IMR-90 (cell line): ENCODE data around the gene PSORS1C2. TPM values are rescaled to one million over a fixed set of nuclear protein-coding genes. Genes with fewer than 3 reads are reported as not detected.

Source experiments
- ATAC-seq: fragments of 200-7000 bp; cut with Tn5 transposase; 2 replicates; pipeline ENCODE4 v1.9.1; 2020; ENCODE audit warnings: low read depth, mild to moderate bottlenecking, moderate library complexity
- BruUV-seq: library from RNA; stranded (reverse); fragments of 400-500 nt; replicated peaks from 2 replicates; lab custom pipeline; 2021; lab: Mats Ljungman, UMichigan
- CTCF ChIA-PET: fragments of 300-600 bp; formaldehyde crosslinking; extraction: SDS; loops from one replicate; lab custom pipeline; 2021; ENCODE audit warnings: antibody characterized with exemption; lab: Yijun Ruan, JAX
- POLR2A ChIA-PET: fragments of 300-600 bp; sonication (Branson Sonifier 250); formaldehyde crosslinking; loops from one replicate; lab custom pipeline; 2022; ENCODE audit warnings: antibody characterized with exemption; ENCODE audit not compliant: unreplicated experiment; lab: Charles Lee
- DNase-seq: peaks from one replicate; pipeline ENCODE4 v3.0.0; 2013
- H2AFZ ChIP-seq: replicated peaks from 2 replicates; pipeline ENCODE3; 2013; ENCODE audit warnings: low read length, mild to moderate bottlenecking; ENCODE audit not compliant: poor library complexity
- H2AK5ac ChIP-seq: 2 replicates; pipeline ENCODE4 v1.6.1; 2013; ENCODE audit warnings: low read depth, low read length, inconsistent platforms
- H2AK9ac ChIP-seq: replicated peaks from 2 replicates; pipeline ENCODE3; 2013; ENCODE audit warnings: mild to moderate bottlenecking, low read depth, low read length, moderate library complexity; ENCODE audit not compliant: poor library complexity
- H2BK120ac ChIP-seq: 2 replicates; pipeline ENCODE4 v1.6.1; 2013; ENCODE audit warnings: low read depth, low read length, inconsistent platforms
- H2BK15ac ChIP-seq: 3 replicates; pipeline ENCODE4 v1.6.1; 2013; ENCODE audit warnings: low read depth, low read length, inconsistent platforms
- H2BK20ac ChIP-seq: 2 replicates; pipeline ENCODE4 v1.6.1; 2013; ENCODE audit warnings: low read depth, mild to moderate bottlenecking, inconsistent platforms, low read length, moderate library complexity
- H2BK5ac ChIP-seq: 2 replicates; pipeline ENCODE4 v1.6.1; 2013; ENCODE audit warnings: mild to moderate bottlenecking, low read depth, low read length, inconsistent platforms; ENCODE audit not compliant: poor library complexity, severe bottlenecking
- H3K14ac ChIP-seq: replicated peaks from 2 replicates; pipeline ENCODE4 v1.6.1; 2013; ENCODE audit warnings: low read depth, low read length, inconsistent platforms
- H3K18ac ChIP-seq: 2 replicates; pipeline ENCODE4 v1.6.1; 2013; ENCODE audit warnings: low read depth, low read length, control low read depth
- H3K23ac ChIP-seq: 2 replicates; pipeline ENCODE4 v1.6.1; 2013; ENCODE audit warnings: low read depth, low read length, inconsistent platforms
- H3K27ac ChIP-seq: 2 replicates; pipeline ENCODE4 v1.5.1; 2013; ENCODE audit warnings: mild to moderate bottlenecking, control low read depth, low read length; ENCODE audit not compliant: insufficient read depth
- H3K27me3 ChIP-seq: 2 replicates; pipeline ENCODE4 v1.6.1; 2013; ENCODE audit warnings: low read length; ENCODE audit not compliant: control insufficient read depth, insufficient read depth
- H3K36me3 ChIP-seq: 2 replicates; pipeline ENCODE4 v1.6.1; 2013; ENCODE audit warnings: low read length, mixed read lengths; ENCODE audit not compliant: control insufficient read depth, insufficient read depth
- H3K4ac ChIP-seq: 2 replicates; pipeline ENCODE4 v1.6.1; 2013; ENCODE audit warnings: low read depth, low read length, inconsistent platforms
- H3K4me1 ChIP-seq: 2 replicates; pipeline ENCODE4 v1.6.1; 2013; ENCODE audit warnings: low read length, mixed read lengths; ENCODE audit not compliant: control insufficient read depth, insufficient read depth
- H3K4me2 ChIP-seq: 2 replicates; pipeline ENCODE4 v1.6.1; 2013; ENCODE audit warnings: low read depth, mild to moderate bottlenecking, control low read depth, low read length, moderate library complexity
- H3K4me3 ChIP-seq: 2 replicates; pipeline ENCODE4 v1.5.1; 2013; ENCODE audit warnings: low read depth, mild to moderate bottlenecking, control low read depth, low read length, moderate library complexity; ENCODE audit not compliant: insufficient read depth
- H3K56ac ChIP-seq: 2 replicates; pipeline ENCODE4 v1.6.1; 2013; ENCODE audit warnings: low read length, inconsistent platforms; ENCODE audit not compliant: insufficient read depth; ENCODE audit errors: extremely low read depth
- H3K79me1 ChIP-seq, 2 experiments: 2 replicates each; pipeline ENCODE4 v1.6.1; 2013; ENCODE audit warnings: low read length in 2 of 2, inconsistent platforms in 1 of 2, low read depth in 1 of 2
- H3K9ac ChIP-seq: 2 replicates; pipeline ENCODE4 v1.6.1; 2013; ENCODE audit warnings: low read depth, low read length, control low read depth
- H3K9me1 ChIP-seq: 2 replicates; pipeline ENCODE4 v1.6.1; 2013; ENCODE audit warnings: low read length, inconsistent platforms; ENCODE audit not compliant: insufficient read depth
- H3K9me3 ChIP-seq: 2 replicates; pipeline ENCODE4 v1.6.1; 2013; ENCODE audit warnings: low read length; ENCODE audit not compliant: control insufficient read depth, insufficient read depth
- H4K20me1 ChIP-seq: 2 replicates; pipeline ENCODE4 v1.6.1; 2013; ENCODE audit warnings: low read length, inconsistent platforms; ENCODE audit not compliant: insufficient read depth
- H4K5ac ChIP-seq: 2 replicates; pipeline ENCODE4 v1.6.1; 2013; ENCODE audit warnings: mild to moderate bottlenecking, low read depth, low read length, control low read depth
- H4K8ac ChIP-seq, 2 experiments: 2 replicates each; pipeline ENCODE4 v1.6.1; 2013; ENCODE audit warnings: low read depth in 2 of 2, low read length in 2 of 2, control low read depth in 1 of 2, inconsistent platforms in 1 of 2
- H4K91ac ChIP-seq: 2 replicates; pipeline ENCODE4 v1.6.1; 2013; ENCODE audit warnings: low read depth, low read length, inconsistent platforms; ENCODE audit not compliant: insufficient read depth
- CHD1 ChIP-seq: IDR thresholded peaks from 2 replicates; pipeline ENCODE4 v1.6.1; 2012; ENCODE audit warnings: low read depth, low read length, improper control_type of control experiment
- FOS ChIP-seq: fragments of 150-350 bp; IDR thresholded peaks from 2 replicates; pipeline ENCODE4 v1.6.1; 2016; ENCODE audit warnings: low read depth, low read length
- MAFK ChIP-seq: IDR thresholded peaks from 2 replicates; pipeline ENCODE4 v1.6.1; 2012; ENCODE audit warnings: low read depth, low read length, improper control_type of control experiment
- SMC3 ChIP-seq: fragments of 150-350 bp; IDR thresholded peaks from 2 replicates; pipeline ENCODE4 v1.6.1; 2016; ENCODE audit warnings: low read depth, mild to moderate bottlenecking, antibody characterized with exemption, low read length, moderate library complexity
- WGBS, 2 experiments: methylation state at CpG; one replicate each; pipeline versions ENCODE4 v1.1.5 to v1.1.7; 2013; ENCODE audit warnings: missing lambda C conversion rate in 2 of 2; ENCODE audit not compliant: insufficient read length in 1 of 2; ENCODE audit errors: extremely low coverage in 2 of 2; 5-methylcytosine and 5-hydroxymethylcytosine counted together
- dilution Hi-C: fragments of 300-500 bp; cut with HindIII; formaldehyde crosslinking; loops from one replicate; pipeline ENCODE4 v1.14.3; 2018; ENCODE audit warnings: low sequenced_read_pairs; ENCODE audit not compliant: unreplicated experiment
- in situ Hi-C: fragments of 300-500 bp; cut with MboI; formaldehyde crosslinking; loops from 3 replicates; pipeline ENCODE4 v1.14.3; 2019; ENCODE audit warnings: low sequenced_read_pairs, inconsistent platforms, mixed read lengths
- intact Hi-C: fragments of 100-400 bp; cut with micrococcal nuclease; formaldehyde crosslinking; loops from 2 replicates; pipeline ENCODE4 v1.10.0; 2022
- polyA plus RNA-seq, 3 experiments: library from polyadenylated mRNA; depleted of rRNA; stranded (reverse); fragments of >200 nt; gene quantifications; 2 replicates each; pipeline ENCODE4 v1.2.3, GENCODE V29; 2012; ENCODE audit warnings: low replicate concordance in 1 of 3
- total RNA-seq: library from RNA; depleted of rRNA; stranded (reverse); fragments of >200 nt; gene quantifications from 2 replicates; pipeline ENCODE4 v1.2.3, GENCODE V29; 2012
- TF ChIP-seq, protein P1 (sequence below): fragments of 150-350 bp; IDR thresholded peaks from 2 replicates; pipeline ENCODE4 v1.6.1; 2017; ENCODE audit warnings: mild to moderate bottlenecking, antibody characterized with exemption, low read length, low read depth
- TF ChIP-seq, protein P2 (sequence below): fragments of 150-350 bp; IDR thresholded peaks from 2 replicates; pipeline ENCODE4 v1.6.1; 2016; ENCODE audit warnings: low read depth, mild to moderate bottlenecking, low read length, moderate library complexity, borderline replicate concordance

PSORS1C2 gene
- total and polyA plus RNA-seq, 2 of the 4 experiments (the other 2 are of a cell fraction) = not detected

DNA sequence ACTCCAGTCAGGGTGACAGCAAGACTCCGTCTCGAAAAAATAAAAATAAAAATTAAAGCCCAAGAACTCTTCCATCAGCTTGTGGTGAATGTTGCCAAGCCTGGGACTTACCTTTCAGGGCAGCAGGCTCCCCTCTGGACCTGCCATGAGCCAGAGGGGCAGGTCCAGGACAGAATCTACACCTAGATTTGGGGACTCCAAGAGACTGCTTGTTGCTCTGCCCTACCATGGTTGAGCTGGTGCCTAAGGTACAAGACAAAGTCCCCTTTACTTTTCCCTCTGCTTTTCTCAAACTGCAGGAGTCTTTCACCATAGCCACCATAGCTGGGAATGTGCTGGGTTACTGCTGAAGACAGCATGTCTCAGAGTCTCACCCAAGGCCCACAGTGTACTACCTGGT is 35.7 kb downstream of the PSORS1C2 start:
- ChIA-PET POLR2A (no interaction called here), CTCF (interaction anchor here (0.6 to 1.3 kb wide), 2 partner anchors 16 to 22 kb away, joined by 3 to 5 read pairs; no protein-coding TSS in a partner anchor)
- Histone ChIP-seq H3K27me3 (peaks cover 14% of the 10 kb centered on the region), H4K20me1 (no peaks in the 10 kb centered on the region), H2BK20ac (no peak overlapping the region), H3K9ac (no peak overlapping the region), H4K5ac (no peak overlapping the region), H2AFZ (no peak overlapping the region), H3K79me1 (no peaks in the 10 kb centered on the region), H3K4me3 (no peak overlapping the region), H3K9me1 (no peaks in the 10 kb centered on the region; the same call in 1 of the 2 replicates), H3K18ac (no peak overlapping the region), H2BK15ac (no peak overlapping the region), H3K4me2 (no peak overlapping the region), H3K27ac (no peak overlapping the region), H4K91ac (no peak overlapping the region), H2AK5ac (no peak overlapping the region), H3K9me3 (no peaks in the 10 kb centered on the region), H2AK9ac (no peak overlapping the region), H4K8ac (no peak overlapping the region), H3K4ac (no peak overlapping the region), H2BK120ac (no peak overlapping the region), H3K14ac (no peak overlapping the region), H3K36me3 (no peaks in the 10 kb centered on the region), H3K56ac (no peak overlapping the region), H3K23ac (no peak overlapping the region), H3K4me1 (no peaks in the 10 kb centered on the region), H2BK5ac (no peak overlapping the region)
- ATAC-seq (no peak), DNase-seq (no peak)
- WGBS, 2 experiments = no CpG with 5 or more reads among the region's 2 CpGs
- in situ Hi-C loops (no loop called here), dilution Hi-C loops (no loop called here), intact Hi-C loops (no loop called here)
- no TSS peak for BruUV-seq
- no peak for TF ChIP-seq SMC3
- TF ChIP-seq, protein P1, sequence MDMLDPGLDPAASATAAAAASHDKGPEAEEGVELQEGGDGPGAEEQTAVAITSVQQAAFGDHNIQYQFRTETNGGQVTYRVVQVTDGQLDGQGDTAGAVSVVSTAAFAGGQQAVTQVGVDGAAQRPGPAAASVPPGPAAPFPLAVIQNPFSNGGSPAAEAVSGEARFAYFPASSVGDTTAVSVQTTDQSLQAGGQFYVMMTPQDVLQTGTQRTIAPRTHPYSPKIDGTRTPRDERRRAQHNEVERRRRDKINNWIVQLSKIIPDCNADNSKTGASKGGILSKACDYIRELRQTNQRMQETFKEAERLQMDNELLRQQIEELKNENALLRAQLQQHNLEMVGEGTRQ = no peak
- TF ChIP-seq MAFK = no peak
- no peak for TF ChIP-seq FOS
- TF ChIP-seq CHD1 = no peak
- TF ChIP-seq, protein P2, sequence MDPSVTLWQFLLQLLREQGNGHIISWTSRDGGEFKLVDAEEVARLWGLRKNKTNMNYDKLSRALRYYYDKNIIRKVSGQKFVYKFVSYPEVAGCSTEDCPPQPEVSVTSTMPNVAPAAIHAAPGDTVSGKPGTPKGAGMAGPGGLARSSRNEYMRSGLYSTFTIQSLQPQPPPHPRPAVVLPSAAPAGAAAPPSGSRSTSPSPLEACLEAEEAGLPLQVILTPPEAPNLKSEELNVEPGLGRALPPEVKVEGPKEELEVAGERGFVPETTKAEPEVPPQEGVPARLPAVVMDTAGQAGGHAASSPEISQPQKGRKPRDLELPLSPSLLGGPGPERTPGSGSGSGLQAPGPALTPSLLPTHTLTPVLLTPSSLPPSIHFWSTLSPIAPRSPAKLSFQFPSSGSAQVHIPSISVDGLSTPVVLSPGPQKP = no peak
